NT2/D1 (cell line): Measurements from ENCODE around the gene KIFC1.

Source experiments
- SUZ12 ChIP-seq: IDR thresholded peaks from 2 replicates; pipeline ENCODE4 v1.6.1; 2011; ENCODE audit not compliant: insufficient read length, insufficient read depth; ENCODE audit errors: extremely low read depth
- YY1 ChIP-seq: IDR thresholded peaks from 2 replicates; pipeline ENCODE4 v1.6.1; 2011; ENCODE audit not compliant: insufficient read length, insufficient read depth
- ZNF274 ChIP-seq: IDR thresholded peaks from 2 replicates; pipeline ENCODE4 v1.6.1; 2011; ENCODE audit warnings: mild to moderate bottlenecking, low read depth, low read length

GRCh38 chr6:33433001-33433543 lies 41.4 kb downstream of the KIFC1 start:
- no peak for TF ChIP-seq SUZ12
- no peak for TF ChIP-seq YY1
- TF ChIP-seq ZNF274: no peak
